ENCODE measurements around the gene PYGB.
"Not testable (repeated sequence)": the region's sequence is repeated elsewhere in the genome, so short reads cannot be mapped to it uniquely, and the experiment has no call there.

The PYGB gene

DNA sequence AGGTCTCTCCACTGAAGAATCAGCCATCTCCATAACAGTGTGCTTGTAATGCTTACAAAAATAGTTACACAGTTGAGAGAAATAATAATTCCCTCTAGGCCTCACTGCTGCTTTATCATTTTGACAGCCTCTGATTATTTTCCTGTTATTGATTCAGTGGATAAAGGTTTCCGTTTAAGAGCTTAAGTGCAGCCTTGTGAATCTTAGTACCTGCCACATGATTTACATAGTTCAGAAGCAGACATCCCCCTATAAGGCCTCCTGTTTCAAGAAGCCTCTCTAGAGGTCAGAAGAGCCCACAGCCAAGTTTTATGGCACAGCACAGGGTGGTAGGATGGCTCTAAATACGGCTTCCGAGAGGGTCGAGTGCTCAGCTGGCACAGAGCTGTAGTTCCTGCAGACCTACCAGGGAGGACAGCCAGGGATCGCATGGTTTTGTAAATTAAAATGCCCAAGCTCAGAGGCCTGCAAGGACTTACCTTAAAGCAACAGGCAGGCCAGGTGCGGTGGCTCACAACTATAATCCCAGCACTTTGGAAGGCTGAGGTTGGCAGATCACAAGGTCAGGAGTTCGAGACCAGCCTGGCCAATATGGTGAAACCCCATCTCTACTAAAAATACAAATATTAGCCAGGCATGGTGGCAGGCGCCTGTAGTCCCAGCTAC, 17.6 kb upstream of the PYGB start:
- no peak for DNase-seq (ENCODE audit: low spot score)

DNA sequence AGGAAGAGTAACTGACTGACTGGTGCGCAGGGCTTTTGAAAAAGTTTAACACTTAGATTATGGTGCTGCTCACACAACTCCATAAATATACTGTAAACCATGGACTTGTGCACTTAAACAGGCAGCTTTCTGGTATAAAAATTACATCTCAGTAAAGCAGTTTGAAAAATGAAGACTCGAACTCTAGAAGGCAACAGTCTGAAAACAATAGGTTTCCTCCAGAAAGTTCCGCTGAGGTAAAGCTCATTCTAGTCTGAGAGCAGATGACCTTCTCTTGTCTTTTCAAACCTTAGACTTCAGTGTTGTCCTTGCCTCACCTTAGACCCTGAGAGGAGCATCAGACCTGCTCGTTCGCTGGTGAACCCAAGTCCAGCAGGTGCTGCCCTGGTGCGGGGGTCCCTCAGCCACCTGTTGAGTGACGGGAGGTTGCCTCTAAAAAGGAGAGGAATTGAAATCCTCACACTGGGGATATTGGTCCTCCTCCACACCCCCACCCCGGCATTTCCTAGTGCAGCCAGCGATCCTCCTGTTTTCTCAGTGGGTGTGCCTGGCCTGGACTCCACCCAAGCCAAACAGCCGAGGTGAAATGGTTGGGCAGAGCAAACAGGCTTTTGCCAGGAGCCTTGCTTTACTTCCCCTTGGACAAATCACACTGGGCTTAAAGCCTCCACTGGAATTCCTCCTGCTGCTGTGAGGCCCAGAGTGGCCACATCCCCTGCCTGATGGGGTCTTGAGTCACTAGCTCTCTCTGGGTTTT, 14.7 kb upstream of the PYGB start:
- DNase-seq (ENCODE audit: low spot score), result peak; percentile 84

DNA sequence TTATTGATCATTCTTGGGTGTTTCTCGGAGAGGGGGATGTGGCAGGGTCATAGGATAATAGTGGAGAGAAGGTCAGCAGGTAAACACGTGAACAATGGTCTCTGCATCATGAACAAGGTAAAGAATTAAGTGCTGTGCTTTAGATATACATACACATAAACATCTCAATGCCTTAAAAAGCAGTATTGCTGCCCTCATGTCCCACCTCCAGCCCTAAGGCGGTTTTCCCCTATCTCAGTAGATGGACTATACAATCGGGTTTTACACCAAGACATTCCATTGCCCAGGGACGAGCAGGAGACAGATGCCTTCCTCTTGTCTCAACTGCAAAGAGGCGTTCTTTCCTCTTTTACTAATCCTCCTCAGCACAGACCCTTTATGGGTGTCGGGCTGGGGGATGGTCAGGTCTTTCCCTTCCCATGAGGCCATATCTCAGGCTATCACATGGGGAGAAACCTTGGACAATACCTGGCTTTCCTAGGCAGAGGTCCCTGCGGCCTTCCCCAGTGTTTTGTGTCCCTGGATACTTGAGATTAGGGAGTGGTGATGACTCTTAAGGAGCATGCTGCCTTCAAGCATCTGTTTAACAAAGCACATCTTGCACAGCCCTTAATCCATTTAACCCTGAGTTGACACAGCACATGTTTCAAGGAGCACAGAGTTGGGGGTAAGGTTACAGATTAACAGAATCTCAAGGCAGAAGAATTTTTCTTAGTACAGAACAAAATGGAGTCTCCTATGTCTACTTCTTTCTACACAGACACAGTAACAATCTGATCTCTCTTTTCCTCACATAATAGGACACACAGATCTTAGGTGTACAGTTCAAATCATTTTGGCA, 13.7 kb upstream of the PYGB start:
- DNase-seq (ENCODE audit: low spot score), result not testable (repeated sequence)

DNA sequence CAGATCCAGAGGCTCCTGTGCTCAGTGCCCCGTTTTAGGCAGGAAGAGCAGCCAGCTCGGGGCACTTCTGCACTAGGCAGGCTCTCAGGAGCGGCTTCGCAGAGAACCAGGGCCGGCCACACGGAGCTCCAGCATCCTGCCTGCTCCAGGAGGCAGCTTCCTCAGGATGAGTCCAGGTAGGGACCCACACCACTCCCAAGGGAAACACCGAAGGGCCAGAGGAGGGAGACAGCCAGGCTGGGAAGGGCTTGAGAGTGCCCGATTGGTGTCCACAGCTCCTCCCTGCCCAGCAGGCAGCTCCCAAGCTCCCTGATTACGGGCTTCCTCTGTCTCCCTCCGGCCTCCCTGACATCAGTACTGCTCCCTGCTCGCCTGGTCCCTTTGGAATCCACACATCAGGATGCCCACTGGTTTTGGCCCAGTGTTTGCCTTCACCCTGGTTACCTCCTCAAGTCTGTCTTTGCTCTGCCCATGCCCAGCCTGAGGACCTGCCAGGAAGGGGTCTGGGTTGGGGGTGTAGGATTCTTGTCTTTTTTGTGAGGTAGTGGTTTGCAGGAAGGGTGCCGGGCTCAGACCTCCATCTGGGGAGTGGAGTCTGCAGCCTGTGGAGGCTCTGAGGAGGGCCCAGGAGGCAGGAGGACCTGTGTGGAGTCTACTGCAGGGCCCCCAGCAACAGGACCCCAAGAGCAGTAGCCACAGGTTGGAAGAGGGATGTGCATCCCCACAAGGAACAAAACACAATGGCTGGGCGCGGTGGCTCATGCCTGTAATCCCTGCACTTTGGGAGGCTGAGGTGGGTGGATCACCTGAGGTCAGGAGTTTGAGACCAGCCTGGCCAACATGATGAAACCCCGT, 11.2 kb upstream of the PYGB start:
- DNase-seq (ENCODE audit: low spot score), result no peak

DNA sequence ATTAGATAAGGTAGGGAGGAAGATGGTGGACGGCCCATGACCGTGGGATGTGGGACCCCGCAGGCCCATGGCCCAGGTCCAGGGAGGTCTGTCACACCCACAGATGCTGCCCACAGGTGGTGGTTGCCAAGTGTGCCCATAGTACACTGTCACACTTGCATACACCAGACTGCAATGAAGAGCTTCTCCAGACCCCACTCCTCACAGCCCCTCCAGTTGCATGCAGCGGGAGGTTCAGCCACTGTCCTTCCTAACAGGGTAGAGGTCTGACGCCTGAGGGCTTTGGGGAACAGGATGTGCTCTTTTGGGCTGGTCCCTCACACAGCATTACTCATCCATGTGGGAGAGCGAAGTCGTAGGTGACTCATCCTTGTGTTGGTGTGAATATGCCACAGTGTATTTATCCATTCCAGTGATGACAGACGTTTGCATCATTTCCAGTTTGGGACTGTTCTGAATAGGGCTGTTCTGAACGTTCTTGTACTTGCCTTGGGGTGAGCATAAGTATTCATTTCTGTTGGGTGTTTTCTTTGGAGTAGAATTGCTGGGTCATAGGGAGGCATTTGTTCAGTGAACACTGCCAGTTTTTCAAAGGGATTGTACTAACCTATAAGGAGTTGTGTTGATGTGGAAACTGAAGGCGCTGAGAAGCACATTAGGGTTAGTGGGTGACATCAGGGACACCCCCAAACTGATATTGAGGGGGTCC, 10.1 kb upstream of the PYGB start:
- no peak for DNase-seq (ENCODE audit: low spot score)

DNA sequence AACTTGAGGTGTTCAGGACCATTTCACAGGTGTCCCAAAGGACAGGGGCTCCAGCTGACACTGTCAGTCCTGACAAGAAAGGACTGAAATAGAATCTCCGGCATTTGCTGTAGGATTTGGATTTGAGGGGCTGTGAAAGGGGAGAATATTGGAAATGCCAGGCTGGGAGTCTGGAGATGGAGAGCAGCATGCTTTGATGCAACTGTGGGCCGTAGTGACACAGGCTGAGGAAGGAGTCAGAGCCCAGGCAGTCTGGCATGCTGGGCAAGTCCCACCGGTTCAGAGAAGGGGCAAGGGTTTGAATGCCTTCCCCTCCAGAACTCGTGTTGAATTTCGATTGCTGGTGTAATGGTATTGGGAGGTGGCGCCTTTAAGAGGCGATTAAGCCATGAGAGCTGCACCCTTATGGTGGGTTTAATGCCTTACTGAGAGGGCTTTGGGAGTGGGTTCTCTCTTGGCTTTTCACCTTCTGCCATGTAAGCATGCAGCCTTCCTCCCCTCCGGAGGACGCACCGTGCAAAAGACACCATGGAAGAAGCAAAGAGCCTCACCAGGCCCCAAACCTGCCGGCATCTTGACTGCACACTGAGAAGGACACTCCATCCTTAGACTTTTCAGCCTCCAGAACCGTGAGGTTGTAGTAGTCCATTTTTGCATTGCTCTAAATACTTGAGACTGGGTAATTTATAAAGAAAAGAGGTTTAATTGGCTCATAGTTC, 9.4 kb upstream of the PYGB start:
- no peak for DNase-seq (ENCODE audit: low spot score)

DNA sequence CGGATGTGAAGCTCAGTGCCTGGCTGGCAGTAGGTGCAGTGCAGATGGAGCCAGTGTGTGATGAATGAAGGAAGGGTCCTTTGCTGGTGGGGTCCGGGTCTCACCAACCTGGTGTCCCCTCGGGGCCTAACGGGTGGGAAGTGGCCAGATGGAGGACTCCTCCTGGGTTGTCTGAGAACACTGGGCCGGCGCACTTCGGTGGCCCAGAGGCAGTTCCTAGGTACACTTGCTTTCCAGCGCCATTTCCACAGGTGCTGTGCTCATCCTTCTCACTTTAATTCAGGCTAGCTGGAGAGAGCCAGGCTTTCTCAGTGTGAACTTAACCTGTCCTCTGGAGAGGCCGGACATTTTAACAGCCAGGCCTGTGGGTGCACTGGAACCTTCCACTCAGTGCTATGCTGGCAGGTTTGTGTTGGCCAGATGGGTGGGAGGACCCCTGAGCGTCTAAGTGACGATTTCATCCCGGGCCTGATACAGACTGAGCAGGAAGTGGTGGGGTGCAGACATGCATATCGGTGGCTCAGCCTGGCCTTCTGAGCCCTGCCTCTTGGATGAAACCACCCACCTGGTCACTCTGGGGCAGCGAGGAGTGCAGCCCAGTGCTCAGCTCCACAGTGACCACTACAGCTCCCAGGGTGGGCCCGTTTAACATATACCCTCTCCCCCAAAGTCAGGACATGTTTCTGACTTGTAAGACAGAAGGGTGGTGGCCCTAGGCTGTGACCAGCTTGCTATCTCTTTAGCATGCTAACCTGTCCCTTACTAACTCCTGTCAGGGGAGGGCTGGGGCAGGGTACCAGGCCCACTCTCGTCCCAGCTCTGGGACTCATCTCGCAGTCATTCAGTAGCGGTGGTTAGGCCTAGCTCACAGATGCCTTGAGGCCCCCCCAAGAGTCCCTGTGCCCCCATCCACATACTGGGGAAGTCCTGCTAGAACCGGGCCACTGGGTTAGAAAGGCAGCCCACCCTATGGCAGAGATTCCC, 8.2 kb upstream of the PYGB start:
- DNase-seq (ENCODE audit: low spot score), result no peak

DNA sequence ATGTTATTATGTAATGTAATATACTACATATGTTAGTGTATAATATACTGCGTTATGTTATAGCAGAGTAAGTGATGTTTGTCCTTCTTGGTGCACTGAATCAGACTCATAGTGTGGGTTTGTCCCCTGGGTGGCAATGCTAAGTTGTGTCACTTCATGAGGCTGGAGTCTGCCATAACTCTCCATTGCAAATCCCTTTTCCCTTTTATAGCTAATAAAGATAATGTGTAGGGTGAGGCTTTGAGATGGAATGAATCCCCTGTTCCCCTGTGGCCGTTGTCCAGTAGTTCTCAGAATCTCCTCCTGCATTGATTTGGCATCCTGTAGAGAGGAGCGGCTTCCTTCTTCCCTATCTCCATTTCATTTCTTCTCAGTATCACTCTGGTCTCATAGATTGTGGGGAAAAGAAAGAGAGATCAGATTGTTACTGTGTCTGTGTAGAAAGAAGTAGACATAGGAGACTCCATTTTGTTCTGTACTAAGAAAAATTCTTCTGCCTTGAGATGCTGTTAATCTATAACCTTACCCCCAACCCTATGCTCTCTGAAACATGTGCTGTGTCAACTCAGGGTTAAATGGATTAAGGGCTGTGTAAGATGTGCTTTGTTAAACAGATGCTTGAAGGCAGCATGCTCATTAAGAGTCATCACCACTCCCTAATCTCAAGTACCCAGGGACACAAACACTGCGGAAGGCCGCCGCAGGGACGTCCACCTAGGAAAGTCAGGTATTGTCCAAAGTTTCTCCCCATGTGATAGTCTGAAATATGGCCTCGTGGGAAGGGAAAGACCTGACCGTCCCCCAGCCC, 6.8 kb upstream of the PYGB start:
- DNase-seq (ENCODE audit: low spot score), result not testable (repeated sequence)

DNA sequence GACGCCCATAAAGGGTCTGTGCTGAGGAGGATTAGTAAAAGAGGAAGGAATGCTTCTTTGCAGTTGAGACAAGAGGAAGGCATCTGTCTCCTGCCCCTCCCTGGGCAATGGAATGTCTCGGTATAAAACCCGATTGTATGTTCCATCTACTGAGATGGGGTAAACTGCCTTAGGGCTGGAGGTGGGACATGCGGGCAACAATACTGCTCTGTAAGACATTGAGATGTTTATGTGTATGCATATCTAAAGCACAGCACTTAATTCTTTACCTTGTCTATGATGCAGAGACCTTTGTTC, 6.3 kb upstream of the PYGB start:
- DNase-seq (ENCODE audit: low spot score), result not testable (repeated sequence)

DNA sequence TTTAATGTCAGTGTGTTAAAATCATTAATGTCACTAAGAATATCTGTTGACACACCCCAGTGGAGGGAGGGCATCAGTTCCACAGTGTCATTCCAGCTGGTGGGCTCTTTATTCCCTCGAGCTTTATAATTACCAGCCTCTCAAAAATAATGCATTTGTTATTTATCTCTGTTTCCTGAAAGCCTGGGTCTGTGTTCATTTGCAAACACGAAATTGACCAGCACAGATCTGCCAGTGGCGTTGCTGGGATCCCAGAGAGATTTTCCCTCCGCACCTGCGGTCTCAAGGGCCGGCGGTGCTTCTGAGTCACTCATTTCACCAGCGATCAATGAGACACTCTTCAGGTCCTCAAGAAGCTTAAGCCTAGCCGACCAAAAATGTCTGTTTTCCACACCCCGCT, 5.7 kb upstream of the PYGB start:
- DNase-seq (ENCODE audit: low spot score), result no peak

DNA sequence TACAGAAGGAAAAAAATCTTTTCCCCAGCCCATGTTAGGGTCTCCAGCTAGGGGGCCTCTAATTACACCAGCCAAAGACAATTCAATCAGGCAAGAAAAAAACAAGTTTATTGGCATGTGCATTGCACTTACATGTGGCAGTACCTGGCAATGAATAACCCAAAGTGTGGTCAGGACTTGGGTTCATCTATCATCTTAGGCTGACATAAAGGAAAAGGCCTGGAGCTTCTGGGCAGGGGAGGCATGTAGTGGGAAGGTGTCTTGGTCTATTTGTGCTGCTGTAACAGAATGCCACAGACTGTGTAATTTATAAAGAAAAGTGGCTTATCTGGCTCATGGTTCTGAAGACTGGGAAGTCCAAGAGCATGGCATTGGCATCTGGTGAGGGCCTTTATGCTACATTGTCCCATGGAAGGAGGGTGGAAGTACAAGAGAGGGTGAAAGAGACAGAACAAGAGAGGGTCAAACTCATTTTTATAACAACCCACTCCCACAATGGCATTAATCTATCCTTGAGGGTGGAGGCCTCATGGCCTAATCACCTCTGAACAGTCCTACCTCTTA, 4.4 kb upstream of the PYGB start:
- no peak for DNase-seq (ENCODE audit: low spot score)

DNA sequence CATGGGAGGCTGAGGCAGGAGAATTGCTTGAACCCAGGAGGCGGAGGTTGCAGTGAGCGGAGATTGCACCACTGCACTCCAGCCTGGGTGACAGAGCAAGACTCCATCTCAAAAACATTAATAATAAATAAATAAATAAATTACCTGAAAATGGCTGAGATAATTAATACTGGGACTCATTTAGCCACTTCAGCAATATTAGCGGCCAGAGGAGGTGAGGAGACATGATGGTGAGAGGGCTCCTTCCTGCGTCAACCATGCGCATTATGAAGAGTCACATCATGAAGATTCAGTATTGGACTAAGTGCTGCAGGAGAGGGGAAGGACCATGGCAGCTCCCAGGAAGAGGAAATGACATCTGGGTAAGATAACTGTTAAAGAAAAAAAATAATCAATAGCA, 2.9 kb upstream of the PYGB start:
- DNase-seq (ENCODE audit: low spot score), result no peak

DNA sequence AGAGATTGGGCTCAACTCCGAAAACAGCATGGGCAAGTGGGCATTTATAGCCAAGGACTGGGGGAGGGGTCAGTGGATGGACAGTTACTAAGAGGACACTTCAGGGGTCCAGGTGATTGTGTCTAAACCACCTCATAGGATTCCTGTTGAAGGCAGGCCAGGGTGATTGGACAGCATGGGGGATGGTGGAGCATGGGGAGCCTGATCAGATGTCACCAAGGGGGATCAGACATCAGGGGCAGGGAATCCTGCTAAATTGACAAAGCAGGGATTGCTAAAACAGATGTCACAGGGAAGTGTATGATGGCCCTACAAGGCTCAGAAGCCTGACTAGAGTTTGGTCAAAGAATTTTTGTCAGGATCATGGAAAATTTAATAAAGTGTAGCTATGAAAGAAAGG, 2.4 kb upstream of the PYGB start:
- no peak for DNase-seq (ENCODE audit: low spot score)

DNA sequence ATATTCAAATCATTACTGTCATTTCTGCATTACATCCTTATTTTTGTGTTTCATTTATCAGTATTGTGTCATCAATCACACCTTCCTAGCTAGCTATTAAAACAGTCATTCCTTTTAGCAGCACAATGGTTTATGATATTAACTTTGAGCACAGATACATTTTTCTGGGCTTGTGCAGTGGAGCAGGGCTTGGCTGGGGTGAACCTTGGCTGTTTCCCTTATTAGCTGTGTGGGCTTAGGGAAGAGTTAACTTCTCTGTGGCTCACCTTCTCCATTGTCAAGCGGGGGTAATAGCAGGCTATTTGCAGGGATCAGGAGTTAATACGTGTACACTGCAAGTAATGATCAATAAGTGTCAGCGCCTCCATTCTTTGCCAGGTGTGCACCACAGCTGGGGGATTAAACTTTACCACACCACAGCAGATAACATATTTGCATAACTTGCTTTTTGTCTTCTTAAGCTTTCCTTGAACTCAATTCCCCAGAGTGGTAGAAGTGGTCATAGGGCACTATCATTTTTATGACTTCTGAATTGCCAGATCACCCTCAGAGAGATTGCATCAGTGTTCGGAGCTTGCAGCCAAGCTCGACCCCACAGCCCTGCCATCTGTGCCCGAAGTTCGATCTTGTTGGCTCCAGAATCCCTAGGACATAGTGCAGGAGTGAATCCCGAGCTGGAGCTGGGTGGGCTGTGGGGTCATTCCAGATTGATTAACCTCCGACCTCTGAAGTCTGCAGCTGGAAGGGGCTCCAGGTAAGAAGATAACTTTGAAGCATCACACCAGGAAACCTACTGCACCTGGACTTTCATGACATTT, 1.5 kb upstream of the PYGB start:
- no peak for DNase-seq (ENCODE audit: low spot score)

DNA sequence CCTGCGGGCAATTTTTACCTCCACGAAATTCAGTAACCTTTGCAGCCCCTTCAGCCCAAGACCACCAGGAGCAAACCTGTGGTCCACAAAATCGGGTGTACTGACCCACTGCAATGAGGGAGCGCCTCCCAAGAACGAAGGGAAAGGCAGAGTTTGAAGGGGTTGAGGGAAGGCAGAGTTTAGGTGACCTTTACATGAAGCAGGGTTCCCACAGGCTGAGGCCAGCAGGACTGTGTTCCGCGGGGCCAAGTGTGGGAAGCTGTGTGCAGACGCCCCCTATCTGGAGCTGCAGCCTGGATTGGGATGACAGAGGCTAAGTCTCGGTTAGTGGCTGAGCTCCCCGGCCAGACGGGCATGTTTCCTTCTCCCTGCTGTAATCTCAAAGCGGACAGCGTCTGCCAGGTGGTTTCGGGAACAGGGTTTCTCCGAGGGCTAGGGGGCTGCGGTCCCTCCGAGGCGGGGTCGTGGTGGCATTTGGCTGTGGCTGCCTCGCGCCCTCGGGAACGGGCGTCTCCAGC, 826 bp upstream of the PYGB start:
- DNase-seq (ENCODE audit: low spot score), result peak; percentile 91

DNA sequence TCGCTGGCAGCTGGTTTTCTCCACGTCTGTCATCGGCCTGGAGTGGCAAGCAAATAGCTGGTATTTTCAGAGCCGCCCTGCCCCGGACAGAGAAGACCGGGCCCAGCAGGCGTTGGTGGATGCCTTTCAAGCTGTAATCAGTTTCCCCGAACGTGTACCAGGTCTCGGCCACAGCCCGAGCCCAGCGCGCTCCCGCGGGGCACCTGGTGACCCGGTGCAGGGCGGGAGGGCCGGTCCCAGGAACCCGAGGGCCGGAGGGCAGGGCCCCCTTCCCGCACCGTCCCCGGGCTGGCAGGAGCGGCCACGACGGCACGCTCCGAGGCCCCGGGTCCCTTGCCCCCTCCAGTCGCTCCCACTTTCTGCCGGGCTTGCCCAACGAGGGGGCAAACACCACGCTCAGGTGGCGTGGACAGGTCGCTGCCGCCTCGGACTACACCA, 348 bp upstream of the PYGB start:
- DNase-seq (ENCODE audit: low spot score), result peak; percentile 66

DNA sequence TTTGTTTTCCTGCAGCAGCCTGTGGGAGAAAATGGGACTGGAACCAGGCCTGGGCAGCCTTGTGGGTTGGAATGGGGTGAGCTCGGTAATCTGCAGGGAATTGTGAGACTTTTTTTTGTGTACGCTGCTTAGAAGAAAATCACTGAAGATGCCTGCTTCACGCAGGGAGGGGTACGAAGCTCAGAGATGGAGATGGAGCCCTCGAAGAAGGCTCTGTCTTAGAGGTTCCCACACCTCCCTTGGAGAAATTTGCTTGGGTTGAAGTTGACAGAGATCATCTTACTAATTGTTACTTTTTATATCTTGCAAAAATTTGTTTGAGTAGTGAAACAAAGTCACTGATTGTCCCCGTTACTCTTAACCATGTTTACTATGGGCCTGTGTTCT, 894 bp downstream of the PYGB start:
- no peak for DNase-seq (ENCODE audit: low spot score)
